ENCODE measurements around the gene C12orf56.
"Not testable (repeated sequence)": the region's sequence is repeated elsewhere in the genome, so short reads cannot be mapped to it uniquely, and the experiment has no call there.

Gene C12orf56

DNA sequence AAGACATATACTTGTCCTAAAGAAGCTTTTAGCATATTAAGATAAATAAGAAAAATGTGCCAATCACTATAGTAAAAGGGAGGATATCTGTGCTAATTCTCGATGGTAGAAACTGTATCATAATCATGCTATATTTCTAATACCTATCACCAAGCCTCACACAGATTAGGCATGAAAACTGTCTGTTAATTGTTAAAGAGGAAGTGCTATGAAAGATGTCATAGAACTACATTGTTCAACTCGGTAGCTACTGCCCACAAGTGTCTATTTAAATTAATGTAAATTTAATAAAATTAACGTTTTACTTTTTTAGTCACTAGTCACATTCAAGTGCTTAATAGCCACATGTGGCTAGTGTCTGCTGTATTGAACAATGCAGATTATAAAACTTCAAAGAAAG, 90.9 kb downstream of the C12orf56 start:
- DNase-seq: no peak

DNA sequence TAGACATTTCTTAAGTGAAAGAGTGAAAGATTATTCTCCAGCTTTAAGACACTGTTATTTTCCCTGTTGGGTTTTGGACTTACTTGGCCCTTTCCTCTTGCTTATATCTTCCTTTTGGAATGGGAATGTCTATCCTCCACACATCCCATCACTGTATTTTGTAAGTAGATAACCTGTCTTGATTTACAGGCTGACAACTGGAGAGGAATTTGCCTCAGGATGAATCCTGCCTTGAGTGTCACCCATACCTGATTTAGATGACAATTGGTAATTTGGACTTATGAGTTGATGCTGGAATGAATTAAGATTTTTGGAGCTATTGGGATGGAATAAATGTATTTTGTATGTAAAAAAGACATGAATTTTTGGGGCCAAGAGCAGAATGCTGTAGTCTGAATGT, 94.3 kb downstream of the C12orf56 start:
- no peak for DNase-seq

DNA sequence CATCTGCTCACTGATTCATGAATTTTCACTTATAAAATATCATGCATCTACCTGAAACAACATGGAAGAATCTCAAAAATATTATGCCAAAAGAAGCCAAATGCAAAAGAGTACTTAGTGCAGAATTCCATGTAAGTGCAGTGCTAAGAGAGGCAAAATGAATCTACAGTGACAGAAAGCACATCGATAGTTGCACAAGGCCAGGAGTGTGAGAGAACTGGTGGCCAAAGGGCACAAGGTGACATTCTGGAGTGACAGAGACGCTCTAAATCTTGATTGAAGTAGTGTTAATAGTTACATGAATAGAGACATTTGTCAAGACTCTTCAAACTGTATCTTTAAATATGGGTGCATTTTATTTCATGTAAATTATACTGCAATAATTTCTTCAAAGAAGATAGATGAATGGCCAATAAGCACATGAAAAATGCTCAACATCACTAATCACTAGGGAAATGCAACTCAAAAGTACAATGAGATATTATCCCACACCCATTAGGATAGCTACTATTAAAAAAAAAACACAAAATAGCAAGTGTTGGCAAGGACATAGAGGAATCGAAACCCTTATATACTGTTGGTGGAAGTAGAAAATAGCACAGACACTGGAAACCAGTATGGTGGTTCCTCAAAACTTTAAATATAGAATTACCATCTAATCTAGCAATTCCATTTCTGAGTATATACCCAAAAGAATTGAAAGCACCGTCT, 96.7 kb downstream of the C12orf56 start:
- no peak for DNase-seq

DNA sequence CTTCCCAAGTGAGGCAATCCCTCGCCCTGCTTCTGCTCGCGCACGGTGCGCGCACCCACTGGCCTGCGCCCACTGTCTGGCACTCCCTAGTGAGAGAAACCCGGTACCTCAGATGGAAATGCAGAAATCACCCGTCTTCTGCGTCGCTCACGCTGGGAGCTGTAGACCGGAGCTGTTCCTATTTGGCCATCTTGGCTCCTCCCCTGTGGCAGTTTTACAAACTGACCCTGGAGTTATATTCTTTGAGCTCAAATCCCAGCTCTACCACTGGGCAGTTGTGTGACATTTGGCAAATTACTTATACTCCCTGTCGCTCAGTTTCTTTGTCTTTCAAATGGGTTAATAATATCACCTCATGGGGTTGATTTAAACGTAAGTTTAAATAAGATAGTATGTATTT, 97.4 kb downstream of the C12orf56 start:
- not testable (repeated sequence) for DNase-seq

DNA sequence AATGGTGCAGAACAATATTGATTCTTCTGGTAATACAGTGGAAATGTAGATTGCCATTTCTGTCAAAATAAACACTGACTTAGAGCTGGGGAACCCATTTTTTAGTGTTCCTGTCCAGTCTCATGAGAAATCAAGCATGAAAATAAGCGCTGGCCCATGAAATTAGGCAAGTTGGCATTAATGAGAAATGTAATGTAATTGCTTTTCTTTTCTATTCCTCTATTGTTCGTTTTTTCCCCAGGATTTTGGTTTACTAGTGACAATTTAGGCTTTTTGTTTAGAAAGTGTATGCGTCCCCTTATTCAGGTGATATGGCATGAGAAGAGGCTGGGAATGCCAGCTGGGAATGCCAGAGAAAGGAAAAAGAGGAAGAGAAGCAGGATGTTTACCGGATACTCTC, 104.0 kb downstream of the C12orf56 start:
- DNase-seq: no peak

DNA sequence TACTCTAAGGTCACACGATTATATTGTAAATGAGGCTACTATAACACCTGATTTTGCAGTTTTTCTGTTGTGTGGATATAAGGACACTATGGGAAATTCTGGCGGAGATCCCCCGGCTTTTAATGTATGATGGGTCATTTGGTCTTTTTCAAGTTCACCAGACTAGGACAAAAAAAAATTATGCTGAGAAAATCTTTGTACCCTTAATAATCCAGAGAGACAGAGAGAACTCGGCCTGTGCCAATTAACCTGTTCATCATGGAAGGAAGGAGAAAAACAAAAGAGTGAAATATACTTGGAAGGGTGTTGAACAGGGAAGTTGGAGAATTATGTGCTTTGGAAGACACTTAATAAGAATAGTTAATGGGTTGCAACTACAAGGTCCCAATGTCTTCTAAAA, 106.3 kb downstream of the C12orf56 start:
- DNase-seq: no peak

DNA sequence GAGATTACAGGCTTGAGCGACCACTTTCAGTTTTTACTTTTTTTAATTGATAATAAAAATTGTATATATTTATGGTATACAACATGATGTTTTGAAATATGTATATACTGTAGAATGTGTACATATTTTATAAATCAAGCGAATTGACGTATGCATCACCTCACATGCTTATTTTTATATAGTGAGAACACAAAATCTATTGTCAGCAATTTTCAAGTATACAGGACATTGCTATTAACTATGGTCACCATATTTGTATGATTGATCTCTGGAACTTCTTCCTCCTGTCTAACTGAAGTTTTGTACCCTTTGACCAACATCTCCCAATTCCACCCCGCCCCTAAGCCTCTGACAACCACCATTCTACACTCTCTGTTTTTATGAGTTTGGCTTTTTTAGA, 112.1 kb downstream of the C12orf56 start:
- no peak for DNase-seq

DNA sequence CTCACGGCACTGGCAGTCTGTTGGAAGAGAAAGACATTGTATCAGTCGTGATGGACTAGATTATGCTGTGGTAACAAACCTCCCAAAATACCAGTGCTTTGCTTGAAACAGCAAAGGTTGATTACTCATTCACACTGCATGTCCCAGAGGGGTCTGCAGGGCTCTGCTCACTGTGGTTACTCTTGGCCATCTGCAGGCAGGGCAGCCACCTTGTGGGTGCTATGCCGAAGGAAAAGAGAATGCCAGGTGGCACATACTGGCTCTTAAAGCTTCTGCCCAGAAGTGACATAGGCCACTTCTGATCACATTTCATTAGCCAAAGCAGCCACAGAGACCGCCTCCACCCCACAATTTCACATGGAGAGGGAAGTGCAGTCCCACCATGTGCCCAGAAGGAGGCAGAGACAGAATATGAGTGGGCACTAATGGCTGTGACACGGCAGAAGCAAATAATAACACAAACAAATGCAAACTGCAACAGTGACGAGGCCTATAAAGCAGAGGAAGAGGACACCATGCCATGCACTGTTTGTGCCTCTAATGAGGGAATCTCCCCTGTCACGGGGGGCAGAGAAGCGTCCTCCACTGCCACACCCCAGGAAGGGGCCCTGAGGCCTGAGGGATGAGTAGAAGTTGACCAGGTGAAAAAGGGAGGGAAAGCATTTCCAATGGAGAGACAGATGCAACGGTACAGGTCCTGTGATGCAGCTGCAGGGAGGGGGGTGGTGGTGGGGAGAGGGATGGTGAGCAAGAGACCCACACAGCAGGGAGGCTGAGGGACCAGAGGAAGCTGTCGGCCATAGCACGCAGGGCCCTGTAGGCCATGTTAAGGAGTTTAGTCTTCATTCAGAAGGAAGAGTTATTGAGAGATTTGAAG, 116.8 kb downstream of the C12orf56 start:
- no peak for DNase-seq

DNA sequence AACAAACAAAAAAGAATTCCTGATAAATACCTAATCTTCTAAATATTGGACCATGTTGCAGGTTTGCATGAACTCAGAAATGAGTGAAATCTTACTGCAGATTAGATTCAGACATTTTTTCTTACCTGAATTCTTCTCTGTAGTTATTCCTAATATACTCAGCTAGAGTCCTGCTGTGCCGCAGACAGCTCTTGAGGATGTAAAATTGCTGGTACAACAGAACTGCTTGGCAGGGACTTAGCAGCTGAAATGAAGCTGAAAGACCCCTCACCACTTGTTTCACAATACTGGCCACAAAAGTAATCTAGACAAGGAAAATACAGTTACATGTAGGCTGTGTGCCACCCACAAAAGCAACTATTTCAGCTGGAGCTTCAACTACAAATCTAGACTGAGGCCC, 120.1 kb downstream of the C12orf56 start:
- DNase-seq: no peak

DNA sequence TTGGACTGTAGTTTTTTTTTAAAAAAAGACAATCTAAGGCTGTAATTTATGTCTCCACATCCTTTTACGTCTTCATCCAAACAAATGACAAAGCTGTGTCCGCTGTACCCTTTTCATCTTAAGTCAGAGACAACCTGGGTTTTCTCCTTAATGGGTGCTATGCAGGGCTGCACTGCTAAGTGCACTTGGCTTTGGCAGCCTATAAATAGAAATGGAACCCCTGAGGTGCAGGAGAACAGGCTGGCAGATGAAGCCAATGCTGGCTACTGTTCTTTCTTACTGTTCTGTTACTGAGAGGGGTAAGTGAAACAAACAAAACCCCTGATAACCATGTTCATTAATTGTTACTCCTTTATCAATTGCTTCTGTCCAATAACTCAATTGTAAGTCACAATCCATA, 121.4 kb downstream of the C12orf56 start:
- no peak for DNase-seq

DNA sequence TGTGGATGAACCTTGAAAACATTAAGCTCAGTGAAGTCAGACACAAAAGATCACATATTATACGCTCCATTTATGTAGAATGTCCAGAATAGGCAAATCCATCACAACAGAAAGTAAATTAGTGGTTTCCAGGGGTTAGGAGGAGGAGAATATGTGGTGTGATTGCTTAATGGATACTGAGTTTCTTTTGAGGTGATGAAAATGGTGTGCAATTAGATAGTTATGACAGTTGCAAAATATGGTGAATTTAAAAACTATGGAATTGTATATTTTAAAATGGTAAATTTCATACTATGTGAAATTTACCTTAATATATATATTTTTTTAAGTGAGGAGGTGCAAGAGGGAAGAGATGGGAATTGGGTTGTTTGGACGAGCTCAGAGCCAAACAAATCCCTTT, 122.1 kb downstream of the C12orf56 start:
- no peak for DNase-seq

DNA sequence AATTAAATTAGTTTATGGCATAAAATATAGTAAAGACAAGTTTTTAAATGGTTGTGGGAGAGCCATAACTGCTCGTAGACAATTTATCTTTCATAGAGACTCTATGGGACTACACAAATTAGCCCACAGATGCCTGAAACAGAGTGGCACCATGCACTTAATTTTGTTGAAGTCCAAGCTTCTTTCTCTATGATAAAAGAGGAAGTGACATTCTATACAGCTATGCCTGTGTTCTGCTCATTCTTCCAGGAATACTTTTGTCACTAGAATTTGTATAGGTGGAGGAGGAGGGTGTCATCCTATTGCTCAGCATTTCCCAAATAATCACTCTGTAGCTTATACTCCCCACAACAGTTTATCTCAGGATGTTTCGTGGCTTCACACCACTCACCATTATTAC, 124.7 kb downstream of the C12orf56 start:
- no peak for DNase-seq

DNA sequence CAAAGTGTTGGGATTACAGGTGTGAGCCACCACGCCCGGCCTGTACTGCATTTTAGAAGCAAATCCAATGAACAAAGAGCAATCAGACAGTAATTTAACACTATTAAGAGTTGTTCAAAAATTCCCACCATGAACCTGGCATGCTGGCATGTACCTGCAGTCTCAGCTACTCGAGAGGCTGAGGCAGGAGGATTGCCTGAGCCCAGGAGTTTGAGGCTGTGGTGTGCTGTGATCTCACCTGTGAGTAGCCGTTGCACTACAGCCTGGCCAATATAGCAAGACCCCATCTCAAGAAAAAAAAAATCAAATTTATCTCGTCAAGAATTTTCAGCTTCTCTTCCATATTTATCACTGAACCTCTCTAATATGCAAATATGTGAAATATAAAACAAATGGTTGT, 128.7 kb downstream of the C12orf56 start:
- DNase-seq: no peak

DNA sequence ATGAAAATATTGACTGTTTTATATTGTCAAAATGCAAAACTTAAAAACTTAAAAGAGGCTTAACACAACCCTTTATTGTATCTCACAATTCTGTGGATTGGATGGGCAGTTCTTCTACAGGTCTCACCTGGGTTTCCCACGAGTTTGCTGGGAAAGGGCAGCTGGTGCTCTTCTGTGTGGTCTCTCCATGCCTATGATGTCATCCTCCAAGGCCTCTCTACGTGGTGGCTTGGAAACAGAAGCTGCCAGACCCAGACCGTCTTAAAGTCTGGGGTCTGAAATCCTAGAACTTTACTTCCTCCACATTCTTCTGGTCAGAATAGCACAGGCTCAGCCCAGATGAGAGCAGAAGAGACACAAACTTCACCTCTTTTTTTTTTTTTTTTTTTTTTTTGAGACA, 132.0 kb downstream of the C12orf56 start:
- DNase-seq: no peak

DNA sequence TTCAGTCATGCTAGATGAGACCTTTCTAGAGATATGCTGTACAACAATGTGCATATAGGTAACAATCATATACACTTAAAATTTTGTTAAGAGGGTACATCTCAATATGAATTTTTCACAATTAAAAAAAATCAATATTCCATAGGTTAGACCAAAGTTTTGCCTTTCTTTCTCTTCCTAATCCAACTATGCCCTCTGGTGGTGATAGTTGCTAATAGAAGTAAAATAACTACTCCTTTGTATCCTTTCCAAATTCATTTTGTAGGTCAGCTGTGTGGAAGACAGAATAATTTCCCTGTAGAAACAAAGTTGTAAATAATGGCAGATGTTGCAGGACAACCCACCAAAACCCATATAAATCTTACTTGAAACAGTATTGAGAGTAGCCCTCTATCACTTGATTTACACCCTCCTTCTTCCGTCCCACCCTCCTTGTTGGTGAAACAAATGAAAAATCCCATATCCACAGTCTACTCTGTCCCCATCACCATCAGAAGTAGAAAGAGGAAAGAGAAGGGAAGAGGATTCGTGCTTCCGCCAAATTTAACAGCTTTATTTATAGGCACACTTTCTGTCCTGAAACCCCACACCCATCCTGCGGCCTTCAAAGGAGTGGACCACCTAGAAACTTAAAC, 134.3 kb downstream of the C12orf56 start:
- peak in 1 of 2 experiments; percentile 6 for DNase-seq

DNA sequence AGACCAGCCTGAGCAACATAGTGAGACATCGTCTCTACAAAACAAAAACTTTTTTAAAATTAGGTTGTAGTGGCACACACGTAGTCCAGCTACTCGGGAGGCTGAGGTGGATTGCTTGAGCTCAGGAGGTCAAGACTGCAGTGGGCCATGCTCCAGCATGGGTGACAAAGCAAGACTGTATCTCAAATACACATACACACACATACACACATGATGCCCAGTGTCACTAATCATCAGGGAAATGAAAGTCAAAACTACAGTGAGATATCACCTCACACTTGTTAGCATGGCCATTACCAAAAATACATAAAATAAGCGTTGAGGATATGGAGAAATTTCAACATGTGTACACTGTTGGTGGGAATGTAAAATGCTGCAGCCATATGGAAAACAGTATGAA, 135.3 kb downstream of the C12orf56 start:
- DNase-seq: no peak

DNA sequence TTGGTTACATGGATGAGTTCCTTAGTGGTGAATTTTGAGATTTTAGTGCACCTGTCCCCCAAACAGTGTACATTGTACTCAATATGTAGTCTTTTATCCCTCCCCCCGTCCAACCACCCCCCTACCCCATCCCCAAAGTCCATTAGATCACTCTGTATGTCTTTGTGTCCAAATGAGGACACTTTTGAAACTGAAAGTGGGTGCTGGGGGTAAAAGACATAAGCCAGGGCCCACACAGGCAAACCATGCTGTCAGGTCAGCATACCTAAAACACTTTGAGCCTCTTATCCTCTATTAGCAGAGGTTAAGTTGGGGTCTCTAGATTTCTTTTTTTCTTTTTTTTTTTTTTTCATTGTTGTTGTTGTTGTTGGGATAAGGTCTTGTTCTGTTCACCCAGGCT, 137.2 kb downstream of the C12orf56 start:
- DNase-seq: no peak

DNA sequence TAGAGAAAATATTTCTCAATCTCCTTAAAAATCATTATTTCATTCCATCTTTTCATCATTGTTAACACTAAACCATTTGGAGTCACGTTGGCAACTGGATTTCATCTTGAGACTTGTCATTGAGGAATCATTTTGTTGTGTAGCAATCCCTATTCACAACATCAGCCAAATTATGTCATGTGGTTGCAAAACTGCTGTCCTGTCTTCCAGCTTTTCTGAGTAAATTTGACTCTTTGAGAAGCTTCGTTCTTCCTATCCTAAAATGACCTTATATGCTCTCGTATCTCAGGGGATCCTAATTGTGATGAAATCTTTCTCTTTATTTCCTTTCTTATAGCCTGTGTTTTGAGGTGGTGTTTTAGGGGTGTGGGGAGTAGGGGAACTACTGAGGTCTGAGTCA, 137.9 kb downstream of the C12orf56 start:
- DNase-seq: no peak

DNA sequence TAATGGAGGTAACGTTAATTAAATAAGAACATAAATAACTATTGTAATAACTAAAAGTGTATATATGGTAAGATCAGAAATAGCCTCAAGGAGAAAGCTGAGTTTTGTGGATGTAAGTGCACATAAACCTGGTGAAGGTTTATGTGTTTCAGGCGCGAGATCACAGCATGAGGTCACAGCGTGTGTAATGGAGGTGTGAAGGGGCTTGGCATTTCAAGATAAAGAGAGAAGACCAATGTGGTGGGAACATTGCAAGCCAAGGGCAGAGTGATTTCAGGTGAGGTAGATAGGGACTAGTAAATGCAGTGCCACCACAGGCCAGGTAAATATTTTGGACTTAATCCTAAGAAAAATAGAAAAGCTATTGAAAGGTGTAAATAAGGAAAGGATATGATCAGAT, 146.7 kb downstream of the C12orf56 start:
- no peak for DNase-seq

DNA sequence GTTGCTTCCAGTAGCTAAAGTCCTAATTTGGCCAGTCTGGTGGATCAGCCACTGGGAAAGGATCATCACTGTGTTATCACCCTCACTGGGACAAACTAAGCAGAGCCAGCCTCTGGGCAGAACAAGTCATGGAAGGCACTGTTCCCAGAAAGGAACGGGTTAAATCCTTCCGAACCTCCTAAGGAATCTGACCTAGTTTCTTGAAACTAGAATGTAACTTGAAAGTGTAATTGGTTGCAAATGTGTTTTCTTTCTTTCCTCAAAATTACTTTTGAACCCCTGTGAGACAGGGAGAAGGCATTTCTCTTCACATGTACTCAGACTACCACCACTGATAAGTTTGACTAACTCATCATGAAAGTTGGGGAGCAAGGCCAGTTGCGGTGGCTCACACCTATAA, 149.8 kb downstream of the C12orf56 start:
- no peak for DNase-seq

DNA sequence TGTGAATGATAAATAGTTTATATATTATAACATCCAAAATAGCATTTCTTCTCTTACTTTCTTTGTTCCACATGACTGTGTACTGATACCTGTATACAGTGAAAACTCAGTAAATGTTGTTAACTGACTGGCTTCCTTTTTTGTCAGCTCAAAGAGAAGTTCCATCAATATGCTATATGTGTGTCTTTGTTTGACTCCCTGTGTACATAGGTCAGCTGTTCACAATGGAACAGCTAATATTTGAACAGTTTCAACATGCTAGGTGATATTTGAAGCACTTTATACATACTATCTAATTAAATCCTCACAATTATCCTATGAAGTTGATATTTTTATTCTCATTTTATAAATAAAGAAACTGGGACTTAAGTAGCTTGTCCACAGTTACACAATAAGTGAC, 153.2 kb downstream of the C12orf56 start:
- DNase-seq: no peak

DNA sequence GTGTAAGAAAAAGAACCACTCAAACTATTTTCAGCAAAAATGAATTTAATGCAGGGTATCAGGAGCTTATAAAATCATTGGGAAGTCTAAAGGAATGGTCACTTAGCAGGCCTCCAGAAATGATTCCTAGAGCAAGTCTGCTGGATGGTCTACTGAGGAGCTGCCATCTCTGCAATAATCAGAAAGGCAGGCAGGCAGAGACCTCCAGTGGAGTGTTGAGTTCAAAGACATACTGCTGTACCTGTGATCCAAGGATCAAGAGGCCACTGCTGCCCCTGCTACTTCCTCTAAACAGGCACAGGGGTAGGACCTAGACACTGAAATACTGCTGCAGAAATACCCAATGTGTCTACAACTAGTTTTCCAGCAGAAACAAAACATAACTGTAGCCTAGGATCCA, 154.0 kb downstream of the C12orf56 start:
- no peak for DNase-seq

DNA sequence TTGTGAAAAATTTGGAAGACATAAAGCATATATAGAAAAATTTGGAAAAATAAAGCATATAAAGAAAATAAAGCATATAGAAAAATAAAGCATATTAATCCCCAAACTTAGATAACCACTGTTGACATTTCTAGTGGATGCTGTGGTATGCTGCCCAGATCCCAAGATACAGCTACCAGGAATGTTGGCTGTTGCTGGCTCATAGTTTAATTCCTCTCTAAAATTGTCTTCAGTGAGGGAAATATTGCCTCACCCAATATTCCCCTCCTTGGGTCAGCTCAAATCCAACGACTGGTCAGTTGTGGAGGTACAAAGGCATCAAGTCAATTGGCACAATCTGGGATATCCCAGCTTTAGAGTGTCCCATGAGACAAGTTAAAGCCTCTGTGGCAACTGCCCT, 158.4 kb downstream of the C12orf56 start:
- no peak for DNase-seq

DNA sequence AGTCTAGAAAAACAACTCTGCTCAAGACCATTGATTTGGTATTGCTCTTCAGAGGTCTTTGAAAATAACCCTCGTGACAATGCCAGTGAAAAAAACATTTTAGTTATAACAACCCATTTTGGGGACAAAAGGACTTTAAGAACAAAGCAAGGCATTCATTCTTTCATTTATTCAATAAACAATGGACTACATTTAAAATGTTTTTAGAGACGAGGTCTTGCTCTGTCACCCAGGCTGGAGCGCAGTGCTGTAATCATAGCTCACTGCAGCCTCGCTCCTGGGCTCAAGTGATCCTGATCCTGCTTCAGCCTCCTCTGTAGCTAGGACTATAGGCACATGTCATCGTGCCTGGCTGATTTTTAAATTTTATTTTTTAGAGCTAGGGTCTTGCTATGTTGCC, 160.8 kb downstream of the C12orf56 start:
- no peak for DNase-seq

Measured in cerebellar nuclear complex (tissue), 1 donor.